ENCODE results near the gene KCTD14. TPM values are rescaled to one million over a fixed set of nuclear protein-coding genes. Genes with fewer than 3 reads are reported as not detected.
"Not testable (repeated sequence)": the region's sequence is repeated elsewhere in the genome, so short reads cannot be mapped to it uniquely, and the experiment has no call there.

KCTD14 gene
- total and polyA plus RNA-seq, 7 donors = 2.5 to 22.8 (median 4.5) TPM

DNA sequence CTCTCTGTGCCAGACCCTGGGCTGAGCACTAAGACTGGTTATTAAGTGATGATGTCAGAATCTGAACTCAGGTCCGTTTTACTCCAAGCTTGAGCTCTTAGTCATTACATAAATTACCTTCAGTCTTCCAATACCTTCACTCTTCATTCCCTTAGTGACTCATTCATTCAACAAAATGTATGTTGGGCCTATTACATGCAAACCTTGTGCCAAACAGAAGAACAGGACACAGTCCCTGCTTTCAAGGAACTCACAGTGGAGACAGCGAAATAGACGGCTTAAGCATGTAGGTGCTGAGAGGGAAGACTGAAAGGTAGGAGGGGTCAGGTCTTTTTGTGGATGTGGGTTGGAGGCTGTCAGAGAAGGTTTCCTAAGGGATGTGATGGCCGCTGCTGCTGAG, 3.3 kb downstream of the KCTD14 start:
- H3K4me1 ChIP-seq = peaks cover 0 to 7% (median 5%) of the 10 kb centered on the region in 4 donors
- TF ChIP-seq POLR2AphosphoS5 (IDR thresholded peaks at IDR 0.05) (no peak), EP300 (IDR thresholded peaks at IDR 0.05) (no peak)
- peaks cover 0 to 7% (median 0%) of the 10 kb centered on the region in 3 donors for H3K27me3 ChIP-seq
- WGBS, 2 donors = 57 to 59% methylated on average over 4 of the region's 4 CpGs
- no peak for DNase-seq
- intact Hi-C loops (cut with DNase I) = no loop called here
- H3K27ac ChIP-seq = no peak overlapping the region
- H3K4me3 ChIP-seq = no peak overlapping the region
- peaks cover 0 to 8% (median 0%) of the 10 kb centered on the region in 4 donors for H3K36me3 ChIP-seq
- no peaks in the 10 kb centered on the region for H3K9me3 ChIP-seq

DNA sequence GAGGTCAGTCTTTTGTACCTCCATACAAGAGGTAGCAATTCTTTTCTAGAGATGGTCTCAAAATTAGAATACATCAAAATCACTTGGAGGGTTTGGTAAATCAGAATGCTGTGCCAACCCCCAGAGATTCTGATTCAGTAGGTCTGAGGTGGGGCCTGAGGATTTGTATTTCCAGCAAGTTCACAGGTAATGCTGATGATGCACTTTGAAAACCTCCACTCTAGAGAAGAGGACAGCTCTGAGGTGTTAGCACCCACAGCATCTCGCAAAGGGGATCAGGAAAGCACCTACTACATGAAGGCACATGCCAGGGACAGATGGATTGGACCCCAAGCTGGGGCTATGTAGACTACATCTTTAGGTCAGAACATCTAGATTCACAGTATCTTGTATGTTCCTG, 7.2 kb downstream of the KCTD14 start:
- TF ChIP-seq POLR2A (IDR thresholded peaks at IDR 0.05) (no peak), POLR2AphosphoS5 (IDR thresholded peaks at IDR 0.05) (no peak), EP300 (IDR thresholded peaks at IDR 0.05) (no peak)
- TF ChIP-seq, protein P1, sequence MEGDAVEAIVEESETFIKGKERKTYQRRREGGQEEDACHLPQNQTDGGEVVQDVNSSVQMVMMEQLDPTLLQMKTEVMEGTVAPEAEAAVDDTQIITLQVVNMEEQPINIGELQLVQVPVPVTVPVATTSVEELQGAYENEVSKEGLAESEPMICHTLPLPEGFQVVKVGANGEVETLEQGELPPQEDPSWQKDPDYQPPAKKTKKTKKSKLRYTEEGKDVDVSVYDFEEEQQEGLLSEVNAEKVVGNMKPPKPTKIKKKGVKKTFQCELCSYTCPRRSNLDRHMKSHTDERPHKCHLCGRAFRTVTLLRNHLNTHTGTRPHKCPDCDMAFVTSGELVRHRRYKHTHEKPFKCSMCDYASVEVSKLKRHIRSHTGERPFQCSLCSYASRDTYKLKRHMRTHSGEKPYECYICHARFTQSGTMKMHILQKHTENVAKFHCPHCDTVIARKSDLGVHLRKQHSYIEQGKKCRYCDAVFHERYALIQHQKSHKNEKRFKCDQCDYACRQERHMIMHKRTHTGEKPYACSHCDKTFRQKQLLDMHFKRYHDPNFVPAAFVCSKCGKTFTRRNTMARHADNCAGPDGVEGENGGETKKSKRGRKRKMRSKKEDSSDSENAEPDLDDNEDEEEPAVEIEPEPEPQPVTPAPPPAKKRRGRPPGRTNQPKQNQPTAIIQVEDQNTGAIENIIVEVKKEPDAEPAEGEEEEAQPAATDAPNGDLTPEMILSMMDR (IDR thresholded peaks at IDR 0.05) = no peak
- Histone ChIP-seq H3K9me3 (no peaks in the 10 kb centered on the region), H3K27ac (no peak overlapping the region), H3K4me3 (no peak overlapping the region), H3K4me1 (no peaks in the 10 kb centered on the region), H3K36me3 (peaks cover 0 to 8% (median 0%) of the 10 kb centered on the region in 4 donors), H3K27me3 (no peaks in the 10 kb centered on the region)
- 95 to 96% methylated on average over 1 of the region's 1 CpG for WGBS, 2 donors
- DNase-seq = no peak
- intact Hi-C loops (cut with DNase I) = no loop called here

- H3K9me3 ChIP-seq; intact Hi-C loops (cut with DNase I); H3K4me1 ChIP-seq; DNase-seq; H3K36me3 ChIP-seq; H3K27ac ChIP-seq; H3K4me3 ChIP-seq; H3K27me3 ChIP-seq: not testable (repeated sequence)
- 79 to 87% methylated on average over 6 of the region's 6 CpGs for WGBS, 2 donors
Observed at GRCh38 chr11:78014937-78015520, 8.0 kb downstream of the KCTD14 start.

DNA sequence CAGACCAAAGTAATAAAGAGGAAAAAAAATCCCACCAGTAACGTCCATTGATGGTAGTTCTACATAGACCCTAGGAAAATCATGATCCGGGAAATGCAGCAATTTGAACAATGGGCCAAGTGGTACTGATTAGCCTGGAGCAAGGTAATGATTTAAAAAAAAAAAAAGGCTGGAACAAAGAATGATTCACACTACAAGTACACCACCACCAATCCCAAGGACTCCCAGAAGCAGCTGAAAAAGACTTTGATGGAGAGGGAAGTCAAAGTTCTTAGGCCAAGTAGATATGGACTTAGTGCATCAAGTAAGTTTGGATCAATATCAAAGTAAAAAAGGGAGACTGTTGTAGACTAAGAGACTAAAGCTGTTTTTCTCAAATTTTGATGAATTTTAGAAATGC, 11.8 kb downstream of the KCTD14 start:
- 90 to 96% methylated on average over 2 of the region's 2 CpGs for WGBS, 2 donors
- H3K27me3 ChIP-seq = no peaks in the 10 kb centered on the region
- intact Hi-C loops (cut with DNase I) = no loop called here
- no peak overlapping the region for H3K4me3 ChIP-seq
- no peaks in the 10 kb centered on the region for H3K9me3 ChIP-seq
- no peak for TF ChIP-seq EP300 (IDR thresholded peaks at IDR 0.05)
- TF ChIP-seq POLR2A (IDR thresholded peaks at IDR 0.05) = no peak
- TF ChIP-seq, protein P1 (IDR thresholded peaks at IDR 0.05) = no peak
- TF ChIP-seq POLR2AphosphoS5 (IDR thresholded peaks at IDR 0.05) = no peak
- H3K27ac ChIP-seq = no peak overlapping the region
- no peak for DNase-seq
- H3K36me3 ChIP-seq = no peaks in the 10 kb centered on the region
- no peaks in the 10 kb centered on the region for H3K4me1 ChIP-seq

DNA sequence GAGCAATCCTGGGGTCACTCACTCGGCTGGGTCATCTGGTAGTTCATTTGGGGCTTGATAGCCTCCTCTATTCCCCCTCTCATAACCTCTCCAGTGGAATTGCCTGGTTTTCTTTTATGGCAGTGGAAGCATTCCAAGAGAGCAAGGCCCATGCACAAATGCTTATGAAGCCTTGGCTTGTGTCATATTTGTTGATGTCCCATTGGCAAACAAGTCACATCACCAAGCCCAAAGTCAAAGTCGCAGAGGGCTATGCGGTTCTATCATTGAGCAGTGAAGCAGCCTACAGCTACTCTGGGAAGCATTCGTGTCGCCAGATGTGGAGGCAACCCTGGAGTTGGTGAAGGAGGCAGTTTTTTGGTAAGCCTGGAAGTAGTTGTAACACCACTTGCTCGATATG, 12.3 kb downstream of the KCTD14 start:
- no peak for TF ChIP-seq EP300 (IDR thresholded peaks at IDR 0.05)
- TF ChIP-seq, protein P1 (IDR thresholded peaks at IDR 0.05) = no peak
- TF ChIP-seq POLR2AphosphoS5 (IDR thresholded peaks at IDR 0.05) = no peak
- no peak for TF ChIP-seq POLR2A (IDR thresholded peaks at IDR 0.05)

GRCh38 chr11:78010304-78010703, 12.8 kb downstream of the KCTD14 start:
- 96 to 100% methylated on average over 1 of the region's 1 CpG for WGBS, 2 donors
- Histone ChIP-seq H3K36me3 (no peaks in the 10 kb centered on the region), H3K4me3 (no peak overlapping the region), H3K27me3 (no peaks in the 10 kb centered on the region), H3K4me1 (no peaks in the 10 kb centered on the region), H3K27ac (no peak overlapping the region), H3K9me3 (no peaks in the 10 kb centered on the region)
- intact Hi-C loops (cut with DNase I) = no loop called here
- TF ChIP-seq, protein P1 (IDR thresholded peaks at IDR 0.05) = no peak
- no peak for TF ChIP-seq POLR2AphosphoS5 (IDR thresholded peaks at IDR 0.05)
- TF ChIP-seq POLR2A (IDR thresholded peaks at IDR 0.05) = no peak
- TF ChIP-seq EP300 (IDR thresholded peaks at IDR 0.05) = no peak
- DNase-seq = no peak

More for the DNA sequence above, 12.3 kb downstream of the KCTD14 start:
- Histone ChIP-seq H3K9me3 (no peaks in the 10 kb centered on the region), H3K27me3 (no peaks in the 10 kb centered on the region), H3K36me3 (no peaks in the 10 kb centered on the region), H3K4me3 (no peak overlapping the region), H3K4me1 (no peaks in the 10 kb centered on the region), H3K27ac (no peak overlapping the region)
- 93 to 94% methylated on average over 6 of the region's 6 CpGs for WGBS, 2 donors
- intact Hi-C loops (cut with DNase I) = no loop called here
- DNase-seq = no peak
